ENCODE results near the gene AAGAB. TPM values are rescaled to one million over a fixed set of nuclear protein-coding genes. Genes with fewer than 3 reads are reported as not detected.

Gene AAGAB
- total and polyA plus RNA-seq, 8 donors, result 11.2 to 89.5 (median 32.0) TPM

DNA sequence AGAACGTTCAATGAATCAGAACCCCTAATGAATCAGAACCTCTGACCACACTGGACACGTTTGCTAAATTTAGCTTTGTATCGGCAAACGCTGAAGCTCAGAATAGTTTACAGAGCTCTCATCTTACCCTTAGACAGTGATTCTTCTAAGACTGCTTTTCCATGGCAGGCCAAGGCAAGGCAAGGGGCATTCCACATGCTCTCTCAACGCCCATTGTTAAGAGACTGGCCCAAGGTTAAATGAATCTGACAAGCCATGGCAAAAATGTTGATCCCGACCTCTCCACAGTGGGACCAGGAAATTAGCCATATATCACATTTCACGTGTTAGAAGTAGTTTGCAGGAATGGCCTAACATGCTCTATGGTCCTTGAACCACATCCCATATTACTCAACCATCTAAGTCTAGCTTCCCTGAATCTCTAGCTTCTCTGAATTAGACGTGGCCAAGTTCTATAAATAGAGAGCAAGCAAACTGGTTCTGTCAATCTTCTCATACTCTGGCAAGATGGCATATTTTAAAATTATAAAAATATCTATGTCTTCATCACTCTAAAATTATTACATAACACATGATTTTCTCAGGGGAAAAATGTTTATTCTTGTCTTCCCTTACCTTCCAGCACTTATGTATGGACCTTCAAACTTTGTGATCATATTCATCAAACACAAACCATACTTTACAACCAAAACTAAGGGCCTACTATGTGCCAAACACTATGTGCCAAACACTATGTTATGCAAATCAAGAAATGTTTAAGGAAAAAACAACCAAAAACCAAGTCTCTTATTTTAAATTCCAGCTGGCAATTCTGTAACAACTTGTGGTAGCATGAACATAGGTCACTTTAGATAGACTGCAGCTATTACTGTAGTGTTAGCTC lies 54.3 kb downstream of the AAGAB start:
- no peak for DNase-seq
- Histone ChIP-seq H3K4me3 (no peak overlapping the region), H3K4me1 (peaks cover 0 to 26% (median 9%) of the 10 kb centered on the region in 4 donors), H3K36me3 (peaks cover 0 to 45% (median 39%) of the 10 kb centered on the region in 4 donors), H3K9me3 (no peaks in the 10 kb centered on the region), H3K27me3 (no peaks in the 10 kb centered on the region), H3K27ac (no peak overlapping the region)
- whole genome bisulfite sequencing, 5 donors, result 66 to 78% (median 74%) methylated on average over 8 of the region's 8 CpGs
- TF ChIP-seq EP300 (IDR thresholded peaks at IDR 0.05), result no peak
- TF ChIP-seq, protein P1, sequence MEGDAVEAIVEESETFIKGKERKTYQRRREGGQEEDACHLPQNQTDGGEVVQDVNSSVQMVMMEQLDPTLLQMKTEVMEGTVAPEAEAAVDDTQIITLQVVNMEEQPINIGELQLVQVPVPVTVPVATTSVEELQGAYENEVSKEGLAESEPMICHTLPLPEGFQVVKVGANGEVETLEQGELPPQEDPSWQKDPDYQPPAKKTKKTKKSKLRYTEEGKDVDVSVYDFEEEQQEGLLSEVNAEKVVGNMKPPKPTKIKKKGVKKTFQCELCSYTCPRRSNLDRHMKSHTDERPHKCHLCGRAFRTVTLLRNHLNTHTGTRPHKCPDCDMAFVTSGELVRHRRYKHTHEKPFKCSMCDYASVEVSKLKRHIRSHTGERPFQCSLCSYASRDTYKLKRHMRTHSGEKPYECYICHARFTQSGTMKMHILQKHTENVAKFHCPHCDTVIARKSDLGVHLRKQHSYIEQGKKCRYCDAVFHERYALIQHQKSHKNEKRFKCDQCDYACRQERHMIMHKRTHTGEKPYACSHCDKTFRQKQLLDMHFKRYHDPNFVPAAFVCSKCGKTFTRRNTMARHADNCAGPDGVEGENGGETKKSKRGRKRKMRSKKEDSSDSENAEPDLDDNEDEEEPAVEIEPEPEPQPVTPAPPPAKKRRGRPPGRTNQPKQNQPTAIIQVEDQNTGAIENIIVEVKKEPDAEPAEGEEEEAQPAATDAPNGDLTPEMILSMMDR (IDR thresholded peaks at IDR 0.05), result no peak
- no peak for TF ChIP-seq POLR2A (IDR thresholded peaks at IDR 0.05)
- no peak for TF ChIP-seq POLR2AphosphoS5 (IDR thresholded peaks at IDR 0.05)
- intact Hi-C loops (cut with DNase I; ENCODE audit: low total_unique reads), result no loop called here

GRCh38 chr15:67199391-67199790 lies 55.1 kb downstream of the AAGAB start:
- no peak for DNase-seq
- Histone ChIP-seq H3K4me1 (peaks cover 0 to 29% (median 9%) of the 10 kb centered on the region in 4 donors), H3K36me3 (peaks cover 0 to 49% (median 38%) of the 10 kb centered on the region in 4 donors), H3K27ac (no peak overlapping the region), H3K9me3 (no peaks in the 10 kb centered on the region), H3K4me3 (no peak overlapping the region), H3K27me3 (no peaks in the 10 kb centered on the region)
- 85 to 96% (median 93%) methylated on average over 4 of the region's 4 CpGs for WGBS, 5 donors
- intact Hi-C loops (cut with DNase I; ENCODE audit: low total_unique reads), result no loop called here
- TF ChIP-seq POLR2AphosphoS5 (IDR thresholded peaks at IDR 0.05) (no peak), EP300 (IDR thresholded peaks at IDR 0.05) (no peak), POLR2A (IDR thresholded peaks at IDR 0.05) (no peak)
- TF ChIP-seq, protein P1 (IDR thresholded peaks at IDR 0.05), result no peak

GRCh38 chr15:67198157-67198754 lies 56.2 kb downstream of the AAGAB start:
- WGBS, 5 donors, result 90 to 98% (median 93%) methylated on average over 7 of the region's 7 CpGs
- no peaks in the 10 kb centered on the region for H3K27me3 ChIP-seq
- intact Hi-C loops (cut with DNase I; ENCODE audit: low total_unique reads), result no loop called here
- no peak for DNase-seq
- H3K9me3 ChIP-seq, result no peaks in the 10 kb centered on the region
- peaks cover 5 to 38% (median 13%) of the 10 kb centered on the region in 4 donors for H3K4me1 ChIP-seq
- H3K27ac ChIP-seq, result no peak overlapping the region
- no peak for TF ChIP-seq POLR2AphosphoS5 (IDR thresholded peaks at IDR 0.05)
- TF ChIP-seq, protein P1 (IDR thresholded peaks at IDR 0.05), result no peak
- TF ChIP-seq EP300 (IDR thresholded peaks at IDR 0.05), result no peak
- no peak for TF ChIP-seq POLR2A (IDR thresholded peaks at IDR 0.05)
- peaks cover 0 to 47% (median 33%) of the 10 kb centered on the region in 4 donors for H3K36me3 ChIP-seq
- no peak overlapping the region for H3K4me3 ChIP-seq

DNA sequence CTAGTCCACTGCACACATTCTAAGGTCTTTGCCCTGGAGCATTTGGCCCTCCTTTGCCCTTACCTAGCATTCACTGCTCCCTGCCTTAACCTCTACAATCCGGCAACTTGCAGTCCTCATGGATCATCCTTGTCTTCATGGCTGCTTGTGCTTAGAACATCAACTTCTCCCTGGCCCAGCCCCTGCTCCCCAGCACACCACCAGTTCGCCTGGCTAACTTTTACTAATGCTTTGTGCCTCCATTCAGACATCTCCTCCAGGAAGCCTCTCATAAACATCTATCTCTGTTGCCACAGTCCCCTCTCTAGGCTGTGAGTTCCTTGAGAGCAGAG lies 57.1 kb downstream of the AAGAB start:
- peaks cover 5 to 40% (median 18%) of the 10 kb centered on the region in 4 donors for H3K4me1 ChIP-seq
- peak overlapping the region in 3 of 5 donors; percentile 8 to 26 (median 12) for H3K27ac ChIP-seq
- H3K27me3 ChIP-seq, result no peaks in the 10 kb centered on the region
- no peak for TF ChIP-seq EP300 (IDR thresholded peaks at IDR 0.05)
- TF ChIP-seq, protein P1 (IDR thresholded peaks at IDR 0.05), result no peak
- no peak for TF ChIP-seq POLR2AphosphoS5 (IDR thresholded peaks at IDR 0.05)
- TF ChIP-seq POLR2A (IDR thresholded peaks at IDR 0.05), result no peak
- intact Hi-C loops (cut with DNase I; ENCODE audit: low total_unique reads), result no loop called here
- no peak overlapping the region for H3K4me3 ChIP-seq
- DNase-seq, result no peak
- H3K9me3 ChIP-seq, result no peaks in the 10 kb centered on the region
- WGBS, 5 donors, result 85 to 92% (median 87%) methylated on average over 2 of the region's 2 CpGs
- H3K36me3 ChIP-seq, result peaks cover 0 to 47% (median 31%) of the 10 kb centered on the region in 4 donors

Measured in stomach (tissue), 9 donors.